ENCODE measurements around the gene ALOX12. TPM values are rescaled to one million over a fixed set of nuclear protein-coding genes. Genes with fewer than 3 reads are reported as not detected.

ALOX12 gene
- total RNA-seq, 4 donors from 2014 or later, result 0.17 TPM; not detected in 3

GRCh38 chr17:7029659-7030058 lies 33.8 kb downstream of the ALOX12 start:
- H3K27ac ChIP-seq (replicated peaks in 1 of 4), result peak overlapping the region; percentile 10 to 54 (median 48)
- TF ChIP-seq POLR2AphosphoS5 (IDR thresholded peaks at IDR 0.05) (peak; percentile 56 to 81), CTCF (IDR thresholded peaks at IDR 0.05) (no peak)
- H3K27me3 ChIP-seq, result peaks cover 0 to 14% (median 0%) of the 10 kb centered on the region in 4 donors
- H3K4me3 ChIP-seq, result no peak overlapping the region
- peaks cover 0 to 25% (median 0%) of the 10 kb centered on the region in 4 donors for H3K36me3 ChIP-seq
- no peak for DNase-seq (ENCODE audit: extremely low spot score)
- H3K9me3 ChIP-seq, result no peaks in the 10 kb centered on the region
- peaks cover 5 to 22% (median 15%) of the 10 kb centered on the region in 4 donors for H3K4me1 ChIP-seq
- WGBS, result 61% methylated on average over 8 of the region's 8 CpGs
- intact Hi-C loops (cut with DNase I), result no loop called here

DNA sequence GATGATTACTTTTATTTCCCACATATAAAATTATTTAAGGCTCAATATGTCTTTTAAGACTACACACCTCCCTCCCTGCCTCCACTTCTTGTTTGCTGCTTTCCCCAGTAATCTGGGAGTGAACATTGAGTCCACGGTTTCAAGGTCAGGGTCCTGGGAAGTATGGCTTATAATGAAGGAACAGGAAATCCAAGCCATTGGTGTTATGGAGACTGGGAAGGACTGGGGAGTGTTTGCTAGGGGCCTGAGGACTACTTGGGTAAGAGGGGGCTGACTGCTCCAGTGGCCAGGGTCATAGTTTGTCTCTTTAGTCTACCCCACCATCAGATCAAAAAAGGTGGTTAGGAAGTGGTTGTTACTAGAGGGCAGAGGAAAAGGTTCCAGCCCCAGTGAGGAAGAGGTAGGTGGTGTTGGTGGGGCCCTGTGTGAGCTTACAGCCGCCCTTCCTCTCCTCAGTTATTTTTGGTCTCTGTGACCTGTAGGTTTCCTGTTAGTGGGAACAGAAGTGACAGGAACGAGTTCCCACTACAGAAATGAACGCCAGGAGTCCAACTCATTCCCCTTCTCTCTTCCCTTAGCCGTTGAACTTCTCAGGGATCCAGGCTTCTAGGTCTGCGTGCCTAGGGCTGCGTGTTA lies 39.2 kb downstream of the ALOX12 start:
- Histone ChIP-seq H3K4me1 (peaks cover 13 to 23% (median 21%) of the 10 kb centered on the region in 4 donors), H3K9me3 (no peaks in the 10 kb centered on the region), H3K4me3 (peak overlapping the region; percentile 52 to 63 (median 59)), H3K27me3 (peaks cover 0 to 13% (median 0%) of the 10 kb centered on the region in 4 donors), H3K27ac (replicated peaks in 1 of 4) (peak overlapping the region; percentile 72 to 82 (median 77)), H3K36me3 (peaks cover 0 to 8% (median 0%) of the 10 kb centered on the region in 4 donors)
- TF ChIP-seq POLR2A (IDR thresholded peaks at IDR 0.05; ENCODE audit: low read depth) (no peak), POLR2AphosphoS5 (IDR thresholded peaks at IDR 0.05) (no peak), EP300 (IDR thresholded peaks at IDR 0.05) (no peak), CTCF (IDR thresholded peaks at IDR 0.05) (no peak)
- no peak for DNase-seq (ENCODE audit: extremely low spot score)
- 18% methylated on average over 7 of the region's 7 CpGs for WGBS
- intact Hi-C loops (cut with DNase I), result no loop called here

GRCh38 chr17:7035591-7036368 lies 39.9 kb downstream of the ALOX12 start, which contains the start of gene SLC16A13:
Gene SLC16A13 (plus strand): TSS chr17:7036015. CDS start chr17:7036383, 368 bp downstream.
- peak within 1 kb of the TSS; percentile 52 to 63 (median 59) for H3K4me3 ChIP-seq
- no peaks in the 10 kb centered on the region for H3K9me3 ChIP-seq
- intact Hi-C loops (cut with DNase I), result no loop called here
- H3K36me3 ChIP-seq, result peaks cover 0 to 8% (median 0%) of the 10 kb centered on the region in 4 donors
- peaks cover 0 to 13% (median 0%) of the 10 kb centered on the region in 4 donors for H3K27me3 ChIP-seq
- peak; percentile 98 for DNase-seq (ENCODE audit: extremely low spot score)
- 3% methylated on average over 25 of the region's 52 CpGs for WGBS
- H3K27ac ChIP-seq (replicated peaks in 1 of 4), result peak within 1 kb of the TSS; percentile 72 to 82 (median 77)
- no peak for TF ChIP-seq EP300 (IDR thresholded peaks at IDR 0.05)
- TF ChIP-seq POLR2AphosphoS5 (IDR thresholded peaks at IDR 0.05), result peak; percentile 83
- no peak for TF ChIP-seq CTCF (IDR thresholded peaks at IDR 0.05)
- TF ChIP-seq POLR2A (IDR thresholded peaks at IDR 0.05; ENCODE audit: low read depth), result peak; percentile 6
- H3K4me1 ChIP-seq, result peaks cover 13 to 23% (median 20%) of the 10 kb centered on the region in 4 donors

DNA sequence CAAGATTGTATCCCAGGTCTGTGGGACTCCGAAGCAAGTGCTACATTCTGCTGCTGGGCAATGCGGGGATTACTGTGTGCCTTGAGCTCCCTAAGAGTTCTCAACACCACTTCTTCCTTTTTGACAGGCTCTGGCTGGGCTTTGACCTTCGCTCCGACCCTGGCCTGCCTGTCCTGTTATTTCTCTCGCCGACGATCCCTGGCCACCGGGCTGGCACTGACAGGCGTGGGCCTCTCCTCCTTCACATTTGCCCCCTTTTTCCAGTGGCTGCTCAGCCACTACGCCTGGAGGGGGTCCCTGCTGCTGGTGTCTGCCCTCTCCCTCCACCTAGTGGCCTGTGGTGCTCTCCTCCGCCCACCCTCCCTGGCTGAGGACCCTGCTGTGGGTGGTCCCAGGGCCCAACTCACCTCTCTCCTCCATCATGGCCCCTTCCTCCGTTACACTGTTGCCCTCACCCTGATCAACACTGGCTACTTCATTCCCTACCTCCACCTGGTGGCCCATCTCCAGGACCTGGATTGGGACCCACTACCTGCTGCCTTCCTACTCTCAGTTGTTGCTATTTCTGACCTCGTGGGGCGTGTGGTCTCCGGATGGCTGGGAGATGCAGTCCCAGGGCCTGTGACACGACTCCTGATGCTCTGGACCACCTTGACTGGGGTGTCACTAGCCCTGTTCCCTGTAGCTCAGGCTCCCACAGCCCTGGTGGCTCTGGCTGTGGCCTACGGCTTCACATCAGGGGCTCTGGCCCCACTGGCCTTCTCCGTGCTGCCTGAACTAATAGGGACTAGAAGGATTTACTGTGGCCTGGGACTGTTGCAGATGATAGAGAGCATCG lies 42.4 kb downstream of the ALOX12 start:
- no peak overlapping the region for H3K4me3 ChIP-seq
- H3K27ac ChIP-seq (replicated peaks in 1 of 4), result no peak overlapping the region
- WGBS, result 84% methylated on average over 17 of the region's 19 CpGs
- DNase-seq (ENCODE audit: extremely low spot score), result no peak
- no peak for TF ChIP-seq POLR2AphosphoS5 (IDR thresholded peaks at IDR 0.05)
- TF ChIP-seq CTCF (IDR thresholded peaks at IDR 0.05), result no peak
- TF ChIP-seq POLR2A (IDR thresholded peaks at IDR 0.05; ENCODE audit: low read depth), result no peak
- TF ChIP-seq EP300 (IDR thresholded peaks at IDR 0.05), result no peak
- H3K36me3 ChIP-seq, result peaks cover 0 to 3% (median 0%) of the 10 kb centered on the region in 4 donors
- H3K9me3 ChIP-seq, result no peaks in the 10 kb centered on the region
- peaks cover 27 to 37% (median 35%) of the 10 kb centered on the region in 4 donors for H3K4me1 ChIP-seq
- intact Hi-C loops (cut with DNase I), result no loop called here
- H3K27me3 ChIP-seq, result peaks cover 0 to 31% (median 15%) of the 10 kb centered on the region in 4 donors

All from esophagus muscularis mucosa (tissue), 4 donors.